OCI-LY1 (cell line): ENCODE results near the gene KMT5C.

Source experiments
- H2AFZ ChIP-seq: fragments of 200-600 bp; sonication (generic), shearing (Covaris generic); 2 replicates; pipeline ENCODE4 v1.6.0; 2014; ENCODE audit warnings: antibody characterized with exemption, mild to moderate bottlenecking, low read length
- H3F3A ChIP-seq: fragments of 200-600 bp; sonication (generic), shearing (Covaris generic); 2 replicates; pipeline ENCODE4 v1.6.0; 2014; ENCODE audit warnings: mild to moderate bottlenecking, antibody characterized with exemption, low read length, moderate library complexity; ENCODE audit not compliant: insufficient read depth
- H3K27ac ChIP-seq: fragments of 200-600 bp; sonication (generic); 2 replicates; pipeline ENCODE4 v1.5.1; 2014; ENCODE audit warnings: low read length, mixed run types, mild to moderate bottlenecking, low read depth; ENCODE audit not compliant: poor library complexity, severe bottlenecking
- H3K27me3 ChIP-seq: fragments of 200-600 bp; sonication (generic); 2 replicates; pipeline ENCODE4 v1.6.0; 2014; ENCODE audit warnings: antibody characterized with exemption, mild to moderate bottlenecking, low read length, moderate library complexity; ENCODE audit not compliant: insufficient read depth
- H3K36me3 ChIP-seq: fragments of 200-600 bp; sonication (generic); 2 replicates; pipeline ENCODE4 v1.6.1; 2014; ENCODE audit warnings: mild to moderate bottlenecking, antibody characterized with exemption, low read length, moderate library complexity, mixed read lengths; ENCODE audit not compliant: insufficient read depth
- H3K4me1 ChIP-seq: fragments of 200-600 bp; sonication (generic); 2 replicates; pipeline ENCODE4 v1.5.1; 2014; ENCODE audit warnings: mild to moderate bottlenecking, low read length, moderate library complexity; ENCODE audit not compliant: insufficient read depth, severe bottlenecking
- H3K4me2 ChIP-seq: fragments of 200-600 bp; sonication (generic), shearing (Covaris generic); 2 replicates; pipeline ENCODE4 v1.6.1; 2014; ENCODE audit warnings: low read length
- H3K4me3 ChIP-seq: fragments of 200-600 bp; sonication (generic); 2 replicates; pipeline ENCODE4 v1.5.1; 2014; ENCODE audit warnings: low read length, low read depth, mild to moderate bottlenecking, mixed read lengths; ENCODE audit not compliant: poor library complexity, severe bottlenecking
- H3K79me2 ChIP-seq: fragments of 200-600 bp; shearing (Covaris generic); 2 replicates; pipeline ENCODE4 v1.6.1; 2016; ENCODE audit warnings: mixed run types, low read length, mixed read lengths; ENCODE audit not compliant: insufficient read depth
- H3K9ac ChIP-seq: fragments of 200-600 bp; sonication (generic), shearing (Covaris generic); 2 replicates; pipeline ENCODE4 v1.6.1; 2014; ENCODE audit warnings: mild to moderate bottlenecking, low read length, mixed read lengths
- H3K9me2 ChIP-seq: fragments of 200-600 bp; sonication (generic), shearing (Covaris generic); 2 replicates; pipeline ENCODE4 v1.6.1; 2014; ENCODE audit warnings: low read depth, mild to moderate bottlenecking, low read length, mixed read lengths
- H3K9me3 ChIP-seq: fragments of 200-600 bp; shearing (Covaris generic); 2 replicates; pipeline ENCODE4 v1.6.1; 2014; ENCODE audit warnings: low read length, mixed read lengths
- H4K20me1 ChIP-seq: fragments of 200-600 bp; sonication (generic), shearing (Covaris generic); 2 replicates; pipeline ENCODE4 v1.6.0; 2016; ENCODE audit warnings: mild to moderate bottlenecking, low read length; ENCODE audit not compliant: insufficient read depth
- EZH2 ChIP-seq: fragments of 200-600 bp; sonication (generic), shearing (Covaris generic); IDR thresholded peaks from 2 replicates; pipeline ENCODE4 v1.8.0; 2017; ENCODE audit warnings: borderline replicate concordance, mixed run types, mild to moderate bottlenecking, antibody characterized with exemption, low read length, moderate library complexity, mixed read lengths
- TF ChIP-seq, protein P1 (sequence below): fragments of 200-600 bp; sonication (generic), shearing (Covaris generic); IDR thresholded peaks from 2 replicates; pipeline ENCODE4 v1.5.1; 2017; ENCODE audit warnings: mild to moderate bottlenecking, antibody characterized with exemption, low read length, moderate library complexity, mixed read lengths

The KMT5C gene

DNA sequence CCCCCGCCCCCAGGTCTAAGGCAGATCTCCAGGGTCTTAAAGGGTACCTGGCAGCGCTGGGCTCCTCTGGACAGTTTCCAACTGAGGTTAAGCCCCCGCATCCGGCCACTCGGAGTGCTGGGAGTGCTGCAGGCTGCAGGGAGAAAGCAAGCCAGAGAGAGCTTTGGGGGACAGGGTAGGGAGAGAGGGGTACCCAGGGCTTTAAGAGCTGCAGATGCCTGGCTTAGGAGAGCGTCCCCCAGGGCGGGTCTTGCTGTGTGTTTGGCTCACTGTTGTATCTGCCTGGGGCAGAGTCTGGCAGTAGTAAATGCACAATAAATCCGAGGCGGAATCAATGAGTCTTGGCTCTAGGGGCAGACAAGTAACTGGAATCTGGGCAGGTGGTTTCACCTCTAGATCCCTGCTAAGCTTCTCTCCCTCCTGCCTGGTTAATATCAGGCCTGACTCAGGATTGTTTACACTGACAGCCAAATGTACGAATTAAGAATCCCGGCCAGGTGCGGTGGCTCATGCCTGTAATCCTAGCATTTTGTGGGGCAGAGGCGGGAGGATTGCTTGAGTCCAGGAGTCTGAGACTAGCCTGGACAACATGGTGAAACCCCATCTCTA lies 15.6 kb downstream of the KMT5C start:
- no peaks in the 10 kb centered on the region for H3K36me3 ChIP-seq
- no peak overlapping the region for H3K27ac ChIP-seq
- H3K27me3 ChIP-seq: peaks cover 7% of the 10 kb centered on the region
- no peaks in the 10 kb centered on the region for H3K9me3 ChIP-seq
- H3K9ac ChIP-seq: no peak overlapping the region
- H3K4me3 ChIP-seq: no peak overlapping the region
- no peaks in the 10 kb centered on the region for H3K9me2 ChIP-seq
- H3K4me1 ChIP-seq: peaks cover 7% of the 10 kb centered on the region
- H3K4me2 ChIP-seq: no peak overlapping the region
- H3F3A ChIP-seq: no peaks in the 10 kb centered on the region
- TF ChIP-seq EZH2: no peak
- TF ChIP-seq, protein P1, sequence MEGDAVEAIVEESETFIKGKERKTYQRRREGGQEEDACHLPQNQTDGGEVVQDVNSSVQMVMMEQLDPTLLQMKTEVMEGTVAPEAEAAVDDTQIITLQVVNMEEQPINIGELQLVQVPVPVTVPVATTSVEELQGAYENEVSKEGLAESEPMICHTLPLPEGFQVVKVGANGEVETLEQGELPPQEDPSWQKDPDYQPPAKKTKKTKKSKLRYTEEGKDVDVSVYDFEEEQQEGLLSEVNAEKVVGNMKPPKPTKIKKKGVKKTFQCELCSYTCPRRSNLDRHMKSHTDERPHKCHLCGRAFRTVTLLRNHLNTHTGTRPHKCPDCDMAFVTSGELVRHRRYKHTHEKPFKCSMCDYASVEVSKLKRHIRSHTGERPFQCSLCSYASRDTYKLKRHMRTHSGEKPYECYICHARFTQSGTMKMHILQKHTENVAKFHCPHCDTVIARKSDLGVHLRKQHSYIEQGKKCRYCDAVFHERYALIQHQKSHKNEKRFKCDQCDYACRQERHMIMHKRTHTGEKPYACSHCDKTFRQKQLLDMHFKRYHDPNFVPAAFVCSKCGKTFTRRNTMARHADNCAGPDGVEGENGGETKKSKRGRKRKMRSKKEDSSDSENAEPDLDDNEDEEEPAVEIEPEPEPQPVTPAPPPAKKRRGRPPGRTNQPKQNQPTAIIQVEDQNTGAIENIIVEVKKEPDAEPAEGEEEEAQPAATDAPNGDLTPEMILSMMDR: no peak
- no peaks in the 10 kb centered on the region for H4K20me1 ChIP-seq
- no peak overlapping the region for H2AFZ ChIP-seq
- no peaks in the 10 kb centered on the region for H3K79me2 ChIP-seq

DNA sequence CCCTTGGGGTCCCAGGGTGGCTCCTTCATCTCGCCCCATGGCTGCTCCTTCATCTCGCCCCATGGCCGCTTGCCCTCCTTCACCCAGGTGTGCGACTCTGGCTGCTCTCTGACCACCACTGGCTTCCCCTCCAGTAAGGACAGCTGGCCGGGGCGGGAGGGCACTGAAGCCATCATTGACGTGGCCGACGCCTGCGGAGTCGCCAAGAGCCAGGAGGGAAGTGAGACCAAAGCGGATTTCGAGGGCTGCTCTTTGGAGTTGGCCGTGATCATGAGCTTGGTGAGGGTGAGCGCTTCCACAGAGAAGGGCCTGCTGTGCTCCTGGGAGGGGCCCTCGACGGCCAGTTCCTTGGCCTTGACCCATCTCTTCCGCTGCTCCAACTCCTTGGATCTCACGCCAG lies 18.8 kb downstream of the KMT5C start:
- peaks cover 3% of the 10 kb centered on the region for H3K4me1 ChIP-seq
- H3K27me3 ChIP-seq: no peaks in the 10 kb centered on the region; the same call in 1 of the 2 replicates
- H3K4me2 ChIP-seq: no peak overlapping the region
- H3K9ac ChIP-seq: no peak overlapping the region
- H3K36me3 ChIP-seq: no peaks in the 10 kb centered on the region
- no peak for TF ChIP-seq EZH2
- TF ChIP-seq, protein P1: no peak
- H3K4me3 ChIP-seq: no peak overlapping the region
- H3F3A ChIP-seq: no peaks in the 10 kb centered on the region
- no peaks in the 10 kb centered on the region for H3K9me2 ChIP-seq
- no peaks in the 10 kb centered on the region for H3K9me3 ChIP-seq
- H3K79me2 ChIP-seq: no peaks in the 10 kb centered on the region
- no peak overlapping the region for H3K27ac ChIP-seq
- H2AFZ ChIP-seq: no peak overlapping the region
- no peaks in the 10 kb centered on the region for H4K20me1 ChIP-seq

DNA sequence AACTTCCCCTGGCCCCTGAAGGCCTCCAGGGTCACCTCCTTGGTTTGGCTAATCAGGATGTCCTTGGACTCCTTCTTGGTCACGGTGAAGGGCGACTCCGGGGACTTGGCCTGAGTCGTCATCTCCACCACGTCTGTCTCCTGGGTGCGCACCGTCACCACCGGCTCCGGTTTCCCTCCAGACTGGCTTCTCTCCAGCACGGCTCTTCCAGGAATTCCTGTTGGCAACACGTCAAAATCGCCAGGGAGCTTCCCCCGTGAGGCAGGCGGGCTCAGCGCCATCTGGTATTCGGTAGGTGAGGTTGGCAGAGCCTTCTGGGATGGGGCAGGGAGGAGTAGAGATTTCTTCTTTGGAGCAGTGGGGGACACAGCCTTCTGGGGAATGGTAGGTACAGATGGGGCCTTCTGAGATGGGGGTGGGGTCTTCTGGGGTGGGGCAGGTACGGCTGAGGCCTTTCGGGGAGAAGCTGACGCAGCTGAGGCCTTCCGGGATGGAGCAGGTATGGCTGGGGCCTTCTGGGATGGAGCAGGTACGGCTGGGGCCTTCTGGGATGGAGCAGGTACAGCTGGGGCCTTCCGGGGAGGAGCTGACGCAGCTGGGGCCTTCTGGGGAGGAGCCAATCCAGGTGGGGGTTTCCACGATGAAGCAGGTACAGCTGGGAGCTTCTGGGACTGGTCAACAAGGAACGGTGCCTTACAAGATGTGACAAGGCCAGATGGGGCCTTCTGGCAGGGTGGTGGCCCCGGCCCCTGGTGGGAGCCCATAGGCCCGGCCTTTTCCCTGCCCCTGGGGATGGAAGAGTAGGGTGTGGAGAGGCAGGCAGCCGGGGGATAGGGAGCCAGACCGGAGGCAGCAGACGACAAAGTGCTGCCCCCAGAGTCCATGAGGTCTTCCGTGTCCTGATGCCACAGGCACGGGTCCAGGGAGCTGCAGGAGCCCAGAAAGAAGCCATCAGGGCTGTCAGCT lies 19.6 kb downstream of the KMT5C start:
- TF ChIP-seq, protein P1: no peak
- TF ChIP-seq EZH2: no peak
- Histone ChIP-seq H3K9me2 (no peaks in the 10 kb centered on the region), H3K9me3 (no peaks in the 10 kb centered on the region), H4K20me1 (no peaks in the 10 kb centered on the region), H3K4me2 (no peak overlapping the region), H3K79me2 (no peaks in the 10 kb centered on the region), H3K4me1 (no peaks in the 10 kb centered on the region), H2AFZ (no peak overlapping the region), H3K27me3 (peaks cover 4% of the 10 kb centered on the region; the same call in 1 of the 2 replicates), H3K36me3 (no peaks in the 10 kb centered on the region), H3F3A (no peaks in the 10 kb centered on the region), H3K27ac (no peak overlapping the region), H3K9ac (no peak overlapping the region), H3K4me3 (no peak overlapping the region)
